Measurements from ENCODE around the gene CTXN1.

The CTXN1 gene

GRCh38 chr19:7928741-7929701, 3.1 kb upstream of the CTXN1 start:
- TF ChIP-seq, protein P1, sequence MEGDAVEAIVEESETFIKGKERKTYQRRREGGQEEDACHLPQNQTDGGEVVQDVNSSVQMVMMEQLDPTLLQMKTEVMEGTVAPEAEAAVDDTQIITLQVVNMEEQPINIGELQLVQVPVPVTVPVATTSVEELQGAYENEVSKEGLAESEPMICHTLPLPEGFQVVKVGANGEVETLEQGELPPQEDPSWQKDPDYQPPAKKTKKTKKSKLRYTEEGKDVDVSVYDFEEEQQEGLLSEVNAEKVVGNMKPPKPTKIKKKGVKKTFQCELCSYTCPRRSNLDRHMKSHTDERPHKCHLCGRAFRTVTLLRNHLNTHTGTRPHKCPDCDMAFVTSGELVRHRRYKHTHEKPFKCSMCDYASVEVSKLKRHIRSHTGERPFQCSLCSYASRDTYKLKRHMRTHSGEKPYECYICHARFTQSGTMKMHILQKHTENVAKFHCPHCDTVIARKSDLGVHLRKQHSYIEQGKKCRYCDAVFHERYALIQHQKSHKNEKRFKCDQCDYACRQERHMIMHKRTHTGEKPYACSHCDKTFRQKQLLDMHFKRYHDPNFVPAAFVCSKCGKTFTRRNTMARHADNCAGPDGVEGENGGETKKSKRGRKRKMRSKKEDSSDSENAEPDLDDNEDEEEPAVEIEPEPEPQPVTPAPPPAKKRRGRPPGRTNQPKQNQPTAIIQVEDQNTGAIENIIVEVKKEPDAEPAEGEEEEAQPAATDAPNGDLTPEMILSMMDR (IDR thresholded peaks at IDR 0.05; ENCODE audit: low read depth, low read length, missing control alignments), result peak; percentile 62
- no peak overlapping the region for H3K4me3 ChIP-seq (ENCODE audit: low read depth, low read length)
- no peak for DNase-seq (ENCODE audit: low read depth)

DNA sequence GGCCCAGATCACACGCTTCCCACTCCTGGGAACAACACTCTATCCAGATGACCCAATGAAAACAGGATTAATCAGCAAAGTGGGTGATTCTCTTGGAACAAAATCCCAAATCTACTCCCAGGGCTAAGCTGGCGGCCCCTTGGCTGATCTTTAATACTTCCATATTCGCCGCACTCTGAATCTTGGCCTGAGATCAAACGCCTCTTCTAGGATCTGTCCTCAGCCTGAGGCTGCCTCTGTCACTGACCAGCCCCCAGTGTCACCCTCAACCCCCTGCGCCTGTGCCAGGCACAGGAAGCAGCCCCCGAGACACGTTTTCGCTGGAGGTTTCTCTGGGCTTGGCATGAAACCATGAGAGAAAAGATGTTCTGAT, 2.4 kb upstream of the CTXN1 start:
- TF ChIP-seq, protein P1 (IDR thresholded peaks at IDR 0.05; ENCODE audit: low read depth, low read length, missing control alignments), result no peak
- no peak overlapping the region for H3K4me3 ChIP-seq (ENCODE audit: low read depth, low read length)
- no peak for DNase-seq (ENCODE audit: low read depth)

DNA sequence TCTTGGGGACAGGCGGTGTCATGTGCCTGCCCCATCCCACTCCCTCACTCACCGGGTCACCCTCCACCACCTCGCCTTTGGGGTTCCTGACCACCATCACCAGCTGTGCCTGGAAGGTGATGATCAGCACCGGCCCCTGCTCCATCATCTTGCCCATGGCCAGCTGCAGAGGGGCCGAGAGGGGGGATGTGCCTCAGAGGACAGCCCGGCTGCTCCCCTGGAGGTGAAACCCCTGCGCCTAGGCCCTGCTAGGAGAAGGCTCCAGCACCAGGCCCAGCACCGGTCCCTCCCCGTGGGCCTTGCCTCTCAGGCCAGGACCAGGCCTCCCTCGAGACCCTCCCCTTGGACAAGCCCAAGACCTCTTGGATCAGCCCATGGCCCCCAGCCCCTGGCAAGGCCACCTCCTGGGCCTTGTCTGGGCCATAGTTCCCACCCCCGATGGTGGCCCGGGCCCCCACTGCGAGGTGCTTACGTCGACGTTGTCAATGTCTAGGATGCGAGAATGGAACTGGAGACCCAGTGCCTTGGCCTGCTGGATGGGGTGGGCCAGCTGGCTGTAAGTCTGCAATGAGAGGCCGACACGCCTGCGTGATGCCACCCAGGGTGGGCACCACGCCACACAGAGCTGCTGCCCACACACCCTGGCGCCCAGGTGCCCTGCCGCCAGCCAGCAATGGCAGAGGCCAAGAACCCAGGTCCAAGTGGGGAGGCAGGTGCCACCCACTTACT, 1.8 kb upstream of the CTXN1 start:
- TF ChIP-seq, protein P1 (IDR thresholded peaks at IDR 0.05; ENCODE audit: low read depth, low read length, missing control alignments), result no peak
- H3K4me3 ChIP-seq (ENCODE audit: low read depth, low read length), result no peak overlapping the region
- no peak for DNase-seq (ENCODE audit: low read depth)

GRCh38 chr19:7926727-7927604, 1.0 kb upstream of the CTXN1 start:
- TF ChIP-seq, protein P1 (IDR thresholded peaks at IDR 0.05; ENCODE audit: low read depth, low read length, missing control alignments), result no peak
- DNase-seq (ENCODE audit: low read depth), result no peak
- no peak overlapping the region for H3K4me3 ChIP-seq (ENCODE audit: low read depth, low read length)

GRCh38 chr19:7925171-7925851, 624 bp downstream of the CTXN1 start:
- DNase-seq (ENCODE audit: low read depth), result no peak
- peak overlapping the region; percentile 28; the same call in 1 of the 2 replicates for H3K4me3 ChIP-seq (ENCODE audit: low read depth, low read length)
- TF ChIP-seq, protein P1 (IDR thresholded peaks at IDR 0.05; ENCODE audit: low read depth, low read length, missing control alignments), result peak; percentile 83

- H3K4me3 ChIP-seq (ENCODE audit: low read depth, low read length), result no peak overlapping the region
- DNase-seq (ENCODE audit: low read depth), result no peak
Observed at GRCh38 chr19:7924651-7925170, 1.2 kb downstream of the CTXN1 start.

More at GRCh38 chr19:7924651-7925170, 1.2 kb downstream of the CTXN1 start:
- TF ChIP-seq, protein P1 (IDR thresholded peaks at IDR 0.05; ENCODE audit: low read depth, low read length, missing control alignments), result no peak
